G401.6 (cell line): ENCODE measurements around the gene CMTM4.
A peak's percentile ranks its signal among the peaks of the same experiment; 100 is the strongest.
"Not testable (repeated sequence)": the region's sequence is repeated elsewhere in the genome, so short reads cannot be mapped to it uniquely, and the experiment has no call there.

ENCODE experiments used
- FAIRE-seq: peaks from 2 replicates; lab custom pipeline; 2012; peaks lifted over from hg19 to GRCh38; lab: Jason Lieb, UNC

The CMTM4 gene

DNA sequence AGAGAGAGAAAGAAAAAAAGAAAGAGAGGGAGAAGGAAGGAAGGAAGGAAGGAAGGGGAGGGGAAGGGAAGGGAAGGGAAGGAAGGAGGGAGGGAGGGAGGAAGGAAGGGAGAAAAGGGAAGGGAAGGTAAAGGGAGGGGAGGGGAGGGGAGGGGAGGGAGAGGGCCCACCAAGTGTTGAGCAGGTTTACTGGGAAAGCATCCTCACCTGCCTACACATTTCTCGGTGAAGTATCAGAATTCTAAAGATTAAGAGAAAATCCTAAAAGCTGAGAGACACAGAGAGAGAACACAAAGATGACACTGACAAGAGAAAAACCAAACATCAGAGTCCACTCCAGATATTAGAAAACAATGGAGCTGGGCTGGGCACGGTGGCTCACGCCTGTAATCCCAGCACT lies 104.3 kb downstream of the CMTM4 start:
- FAIRE-seq: no peak

DNA sequence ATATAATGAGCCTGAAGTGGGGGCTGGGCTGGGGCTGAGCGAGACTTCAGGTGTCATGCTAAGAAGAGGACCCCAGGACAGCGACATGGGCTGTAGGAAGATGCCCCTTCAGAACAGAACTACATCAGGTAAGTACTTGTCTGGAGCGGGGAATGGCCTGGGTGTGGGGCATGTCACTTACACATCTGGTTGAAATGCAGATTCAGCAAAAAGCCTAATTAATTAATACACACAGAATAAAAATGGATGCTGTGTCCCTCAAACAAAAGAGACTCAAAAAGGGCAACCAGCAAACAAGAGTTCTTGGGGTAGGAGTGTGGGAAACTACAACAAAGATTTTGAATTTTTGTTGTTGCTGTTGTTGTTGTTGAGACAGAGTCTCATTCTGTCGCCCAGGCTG lies 105.5 kb downstream of the CMTM4 start:
- no peak for FAIRE-seq

DNA sequence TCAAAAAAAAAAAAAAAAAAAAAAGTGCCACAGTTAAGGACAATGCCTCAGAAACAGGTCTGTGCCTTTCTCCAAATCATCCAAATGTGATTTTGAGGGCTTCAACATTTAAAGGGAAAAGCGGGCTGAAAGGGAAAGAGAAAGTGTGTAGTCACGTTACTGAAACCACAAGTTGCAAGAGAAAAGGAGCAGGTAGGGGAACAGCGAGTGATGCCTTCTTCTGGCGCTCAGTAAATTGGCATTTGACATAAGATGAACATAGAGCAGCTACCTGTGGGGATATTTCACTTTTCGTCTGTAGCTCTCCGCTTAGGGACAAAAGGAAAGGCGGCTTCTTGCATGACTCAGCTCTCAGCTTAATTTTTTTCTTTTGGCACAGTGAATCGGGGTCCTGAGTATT lies 106.2 kb downstream of the CMTM4 start:
- FAIRE-seq: no peak

DNA sequence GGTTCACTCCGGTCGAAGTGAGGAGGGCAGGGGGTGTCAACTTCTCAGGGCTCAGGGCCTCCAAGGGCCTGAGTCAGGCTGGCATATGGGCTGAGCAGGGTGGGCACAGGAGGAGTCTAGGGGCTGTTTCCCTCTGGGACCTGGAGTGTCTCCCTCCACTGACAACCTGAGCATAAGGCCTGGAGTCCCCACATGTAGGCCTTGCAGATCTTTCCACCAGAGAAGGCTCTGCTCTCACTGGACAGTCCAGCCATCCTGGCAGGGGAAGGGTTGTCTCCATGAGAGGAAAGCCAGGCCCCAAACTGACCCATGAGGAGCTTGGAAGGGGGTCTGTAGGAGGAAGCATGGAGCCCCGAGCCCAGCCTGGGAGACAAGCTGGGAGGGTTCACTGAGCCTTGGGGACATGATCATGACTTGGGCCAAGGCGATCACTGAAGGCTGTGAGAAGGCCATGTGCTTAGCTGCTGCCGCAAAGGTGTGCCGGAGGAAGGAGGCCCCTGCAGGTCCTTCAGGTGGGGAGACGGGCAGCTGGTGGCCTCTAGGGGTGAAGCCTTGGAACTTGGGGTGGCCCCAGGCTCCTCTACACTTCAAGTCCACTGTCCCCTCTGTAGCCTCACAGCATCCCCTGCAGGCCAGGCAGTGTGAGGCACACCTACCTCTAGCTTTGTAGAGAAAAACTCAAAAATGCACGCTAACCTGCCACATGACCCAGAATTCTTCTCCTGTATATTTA lies 107.4 kb downstream of the CMTM4 start:
- FAIRE-seq: no peak

DNA sequence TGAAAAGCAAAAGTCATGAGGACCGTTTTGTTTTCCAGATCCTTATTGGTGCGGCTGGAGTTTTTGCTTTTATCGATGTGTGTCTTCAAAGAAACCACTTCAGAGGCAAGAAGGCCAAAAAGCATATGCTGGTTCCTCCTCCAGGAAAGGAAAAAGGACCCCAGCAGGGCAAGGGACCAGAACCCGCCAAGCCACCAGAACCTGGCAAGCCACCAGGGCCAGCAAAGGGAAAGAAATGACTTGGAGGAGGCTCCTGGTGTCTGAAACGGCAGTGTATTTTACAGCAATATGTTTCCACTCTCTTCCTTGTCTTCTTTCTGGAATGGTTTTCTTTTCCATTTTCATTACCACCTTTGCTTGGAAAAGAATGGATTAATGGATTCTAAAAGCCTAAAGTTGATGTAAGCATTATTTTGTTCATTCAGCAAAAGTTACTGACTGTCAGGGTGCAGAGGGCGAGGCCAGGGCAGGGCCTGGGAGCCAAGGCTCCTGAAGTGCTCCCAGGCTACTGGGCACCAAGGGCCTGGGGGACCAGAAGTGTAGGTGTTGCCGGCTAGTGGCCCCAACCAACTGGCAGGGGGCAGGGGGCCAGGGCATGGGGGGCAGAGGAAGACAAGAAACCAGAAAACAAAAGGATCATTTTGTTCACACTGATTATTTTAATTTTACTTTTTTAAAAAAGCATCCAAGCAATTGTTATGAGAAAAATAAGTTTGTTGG lies 108.5 kb downstream of the CMTM4 start:
- no peak for FAIRE-seq

DNA sequence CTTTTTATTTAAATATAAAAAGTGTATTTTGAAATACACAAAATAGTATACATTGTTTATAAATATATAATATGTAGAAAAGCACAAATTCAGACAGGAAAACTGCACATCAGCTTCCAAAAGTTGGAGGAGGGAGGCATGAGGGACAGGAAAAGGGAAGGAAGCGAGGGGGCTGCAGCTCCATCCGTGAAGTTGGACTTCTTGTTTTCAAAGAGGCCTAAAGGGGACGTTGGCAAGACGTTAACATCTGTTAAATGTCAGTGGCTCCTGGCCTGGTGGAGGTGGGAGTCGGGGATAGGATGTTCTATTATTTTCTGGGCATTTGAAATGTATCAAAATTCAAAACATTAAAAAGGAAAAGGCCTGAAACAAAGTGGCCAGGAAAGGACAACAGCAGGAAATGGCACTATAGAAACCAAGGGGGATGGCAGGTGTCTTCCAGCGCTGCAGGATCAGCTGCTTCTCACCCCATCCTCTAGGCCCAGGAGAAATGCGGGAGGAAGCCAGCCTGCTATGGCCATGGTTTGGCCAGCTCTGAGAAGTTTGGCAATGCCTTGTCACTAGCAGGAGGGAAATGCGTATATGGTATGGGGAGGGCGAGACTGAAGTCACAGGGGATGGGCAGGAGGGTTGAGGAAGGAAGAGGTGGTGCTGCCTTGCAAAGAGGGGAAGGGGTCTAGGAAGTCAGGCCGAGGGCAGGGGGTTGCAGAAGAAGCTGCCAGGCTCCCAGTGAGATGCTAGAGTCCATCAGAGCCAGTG lies 110.9 kb downstream of the CMTM4 start:
- FAIRE-seq: no peak

DNA sequence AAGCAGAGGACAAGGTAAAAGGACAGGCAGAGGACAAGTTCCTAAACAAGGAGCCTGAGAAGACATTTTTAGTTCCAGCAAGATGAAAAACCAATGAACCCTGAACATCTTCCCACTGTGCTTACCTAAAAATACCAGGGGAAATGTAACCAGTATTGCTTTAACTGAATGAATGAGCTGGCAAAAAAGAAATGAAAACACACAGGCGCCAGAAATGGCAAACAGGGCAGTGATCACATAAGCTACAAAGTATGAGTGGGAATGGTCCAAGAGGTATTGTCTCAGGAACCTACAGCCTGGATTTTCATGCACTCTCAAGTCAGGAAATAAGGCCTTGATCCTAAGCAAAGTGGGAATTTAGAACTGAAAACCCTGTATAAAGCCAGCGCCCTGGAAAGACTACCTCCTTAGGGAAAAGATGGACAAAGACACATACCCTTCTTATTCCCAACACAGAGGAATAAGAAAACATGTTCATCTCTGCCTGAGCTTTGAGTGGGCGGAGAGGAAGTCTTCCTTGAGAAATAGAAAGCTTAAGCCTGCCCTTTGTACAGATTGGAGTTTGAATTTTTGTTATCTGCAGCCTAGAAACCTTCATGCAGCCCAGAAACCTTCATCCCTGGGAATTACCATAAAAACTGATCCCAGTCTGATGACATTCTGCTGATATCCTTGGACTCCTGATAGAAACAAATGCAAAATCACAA lies 115.1 kb downstream of the CMTM4 start:
- no peak for FAIRE-seq

DNA sequence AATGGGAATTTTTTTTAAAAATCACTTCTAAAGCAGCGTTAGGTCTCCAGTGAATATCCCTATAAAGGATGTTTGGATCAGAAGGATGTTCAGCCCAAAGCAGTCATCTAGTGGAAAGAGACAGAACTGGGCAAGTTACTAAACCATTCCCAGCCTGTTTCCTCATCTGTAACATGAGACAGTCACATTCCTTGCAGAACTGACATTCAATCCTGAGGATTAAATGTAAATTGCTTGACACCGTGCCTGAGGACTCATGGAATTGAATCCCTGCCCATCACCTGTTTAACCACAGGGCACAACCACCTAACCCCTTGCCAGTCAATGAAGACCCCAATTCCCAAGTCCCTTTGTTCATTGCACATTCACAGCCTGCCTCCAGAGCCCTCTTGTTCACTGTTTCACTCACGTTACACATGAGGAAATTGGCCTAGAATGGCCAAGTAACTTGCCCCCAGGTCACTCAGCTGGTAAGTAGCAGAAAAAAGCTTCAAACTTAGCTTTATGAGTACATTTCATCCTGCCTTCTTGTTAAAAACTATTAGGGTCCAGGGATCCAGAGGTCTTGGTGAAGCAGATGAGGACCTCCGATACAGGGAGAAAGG lies 115.8 kb downstream of the CMTM4 start:
- FAIRE-seq: peak; percentile 17

DNA sequence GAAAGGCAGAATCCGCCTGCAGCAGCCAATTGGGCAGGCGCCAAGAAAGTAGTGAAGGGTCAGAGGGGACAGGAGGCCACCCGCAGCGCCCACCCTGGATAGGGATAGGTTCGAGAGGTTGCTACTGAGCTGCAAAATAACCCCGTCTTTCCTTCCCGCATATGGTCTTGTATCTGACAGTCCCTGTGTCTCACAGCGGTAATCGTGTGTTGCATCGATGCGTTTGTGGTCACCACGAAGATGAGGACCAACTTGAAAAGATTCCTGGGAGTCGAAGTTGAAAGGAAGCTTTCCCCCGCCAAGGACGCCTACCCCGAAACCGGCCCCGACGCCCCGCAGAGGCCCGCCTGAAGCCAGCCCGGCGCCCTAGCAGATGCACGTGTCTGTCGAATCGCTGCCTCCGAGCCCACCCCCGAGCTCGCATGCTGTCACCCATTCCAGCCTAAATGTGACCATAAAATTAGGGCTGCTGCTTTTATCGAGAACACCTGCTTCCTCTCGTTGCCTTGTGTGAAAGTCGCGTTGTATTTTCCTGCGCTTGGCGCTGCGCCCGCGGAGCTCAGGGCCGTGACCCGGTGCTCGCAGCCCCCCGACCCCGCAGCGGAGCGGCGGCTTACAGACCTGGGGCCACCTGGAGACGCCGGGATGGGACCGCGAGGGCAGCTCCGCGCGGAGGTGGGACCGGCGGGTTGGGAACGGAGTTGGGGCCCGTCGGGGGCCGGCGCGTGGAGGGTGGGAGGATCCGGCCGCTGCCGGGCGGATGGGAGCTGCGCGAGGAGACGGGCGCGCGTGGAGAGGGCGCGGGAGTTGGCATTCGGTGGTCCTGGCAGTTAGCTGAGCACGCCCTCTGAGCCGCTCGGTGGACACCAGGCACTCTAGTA lies 117.7 kb downstream of the CMTM4 start, which contains the start of gene CMTM2:
Gene CMTM2, plus strand, starts transcription at position 813 of the 881 bp plus-strand sequence. CDS start 145 bp downstream, outside the sequence.
- no peak for FAIRE-seq

DNA sequence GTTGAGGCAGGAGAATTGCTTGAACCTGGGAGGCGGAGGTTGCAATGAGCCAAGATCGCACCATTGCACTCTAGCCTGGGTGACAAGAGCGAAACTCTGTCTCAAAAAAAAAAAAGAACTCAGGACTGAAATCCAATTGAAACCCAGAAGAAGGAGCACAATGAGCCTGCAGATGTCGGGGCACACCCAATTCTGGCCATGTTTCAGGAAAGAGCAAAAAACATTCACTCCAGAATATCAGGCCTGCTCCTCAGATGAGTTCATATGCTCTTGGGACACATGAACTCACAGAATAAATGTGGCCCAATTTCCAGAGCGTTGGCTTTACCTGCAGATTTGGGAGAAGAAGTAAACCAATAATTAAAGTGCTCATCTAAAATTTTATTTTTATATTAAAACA lies 120.2 kb downstream of the CMTM4 start:
- FAIRE-seq: no peak

DNA sequence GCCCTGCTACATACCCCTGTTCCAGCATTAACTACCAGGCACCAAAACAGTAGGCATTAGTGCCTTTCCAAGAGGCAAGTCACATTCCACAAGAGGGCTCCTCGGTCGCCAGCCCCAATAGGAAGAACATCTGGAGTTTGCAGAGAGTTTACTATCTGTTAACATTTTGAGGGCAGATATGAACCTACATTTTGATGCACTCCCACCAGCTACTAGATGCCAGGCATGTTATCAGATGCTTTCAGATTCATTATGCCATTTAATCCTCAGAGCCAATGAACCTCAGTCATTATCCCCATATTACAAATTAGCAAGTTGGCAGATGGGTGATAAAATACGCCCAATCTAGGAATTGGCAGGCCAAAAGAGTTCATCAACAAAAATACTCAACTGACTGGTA lies 121.5 kb downstream of the CMTM4 start:
- no peak for FAIRE-seq

DNA sequence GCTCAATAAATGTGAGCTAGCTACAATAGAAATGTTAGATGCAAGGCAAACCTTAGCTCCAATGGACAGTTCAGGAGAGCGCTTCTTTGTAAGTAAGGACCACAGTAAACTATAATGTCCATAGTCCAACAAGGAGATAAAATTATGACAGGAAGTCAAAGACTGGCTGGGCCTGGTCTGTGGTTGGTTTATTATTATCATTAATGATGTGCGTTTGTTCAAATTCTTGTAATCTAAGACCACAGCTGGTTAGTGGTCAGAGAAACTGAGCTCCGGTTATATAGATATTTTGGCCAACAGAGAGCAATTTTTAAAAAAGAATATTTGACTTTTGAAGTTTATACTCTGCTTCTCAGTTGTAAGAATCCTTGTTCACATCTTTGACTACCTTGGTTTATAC lies 122.0 kb downstream of the CMTM4 start:
- no peak for FAIRE-seq

DNA sequence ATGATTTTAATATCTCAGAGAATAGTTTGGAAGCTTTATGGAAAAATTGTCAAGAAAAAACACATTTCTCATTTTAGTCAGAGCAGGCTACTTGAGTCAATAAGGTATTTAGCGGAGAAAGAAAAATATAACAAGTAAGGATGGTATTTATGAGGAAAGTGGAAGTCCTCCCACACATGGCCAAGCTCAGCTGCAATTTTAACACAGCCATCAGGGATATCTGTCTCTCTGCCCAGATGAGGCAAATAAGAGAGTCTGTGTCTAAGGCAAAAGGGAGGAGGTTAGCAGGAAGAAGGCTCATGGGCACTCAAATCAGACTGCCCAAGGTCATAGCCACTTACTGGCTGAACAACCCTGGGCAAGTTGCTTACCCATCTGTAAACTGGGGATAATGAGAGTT lies 122.5 kb downstream of the CMTM4 start:
- FAIRE-seq: no peak

DNA sequence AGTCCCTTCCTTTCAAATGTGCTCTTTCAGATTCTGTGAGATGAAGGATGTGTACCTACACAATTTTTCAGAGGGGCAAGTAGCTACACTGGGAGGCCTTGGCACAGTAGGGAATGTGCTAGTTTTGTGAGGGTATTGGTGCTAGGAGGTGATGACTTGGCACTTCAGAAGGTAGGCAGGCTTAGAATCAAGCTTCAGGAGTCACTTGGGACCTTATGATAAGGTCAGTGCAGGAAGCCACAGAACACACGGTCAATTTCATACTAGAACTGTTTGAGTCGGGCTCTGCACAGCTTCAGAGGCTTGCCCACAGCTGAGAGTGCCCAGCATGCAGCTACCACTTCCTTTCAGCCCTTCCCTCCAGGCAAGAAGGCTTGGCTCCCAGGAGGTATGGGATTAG lies 124.2 kb downstream of the CMTM4 start:
- no peak for FAIRE-seq

DNA sequence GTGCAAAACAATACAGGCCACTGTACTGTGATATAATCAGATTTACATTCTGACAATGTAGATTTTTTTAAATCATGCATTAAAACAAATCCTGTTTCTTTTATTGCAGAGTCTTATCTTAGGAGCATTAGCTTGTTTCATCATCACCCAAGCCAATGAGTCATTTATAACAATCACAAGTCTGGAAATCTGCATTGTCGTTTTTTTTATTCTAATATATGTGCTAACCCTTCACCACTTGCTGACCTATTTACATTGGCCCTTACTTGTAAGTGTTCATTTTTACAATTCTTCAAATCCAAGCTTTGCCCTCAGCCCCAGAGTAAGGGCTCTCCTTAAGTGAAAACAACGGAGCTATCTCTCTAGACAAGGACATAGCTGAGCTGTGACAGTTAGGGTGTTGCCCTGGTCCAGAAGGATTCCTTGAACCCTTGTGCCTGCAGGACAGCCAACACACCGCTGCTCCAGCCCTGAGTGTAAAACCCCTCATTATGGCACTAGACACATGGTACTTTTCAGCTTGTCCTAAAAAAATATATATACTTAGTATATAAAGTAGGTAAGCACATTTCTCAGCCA lies 126.6 kb downstream of the CMTM4 start:
- FAIRE-seq: no peak

DNA sequence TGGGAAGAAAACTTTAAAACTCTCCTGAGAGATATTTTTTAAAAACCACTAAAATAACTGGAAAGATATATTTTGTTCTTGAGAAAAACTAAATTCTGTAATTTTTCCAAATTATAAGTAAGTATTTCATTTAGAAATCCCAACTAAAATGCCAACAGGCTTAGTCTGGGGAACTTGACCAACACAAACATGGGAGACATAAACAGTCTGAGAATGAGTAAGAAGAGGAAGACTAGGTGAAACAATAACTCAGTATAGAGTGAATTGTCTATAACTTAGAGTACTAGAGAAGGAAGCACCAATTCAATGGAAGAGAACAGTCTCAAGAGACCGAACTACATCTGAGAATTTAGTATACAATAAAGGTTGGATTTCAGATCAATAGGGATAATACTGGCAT lies 127.4 kb downstream of the CMTM4 start:
- FAIRE-seq: no peak

DNA sequence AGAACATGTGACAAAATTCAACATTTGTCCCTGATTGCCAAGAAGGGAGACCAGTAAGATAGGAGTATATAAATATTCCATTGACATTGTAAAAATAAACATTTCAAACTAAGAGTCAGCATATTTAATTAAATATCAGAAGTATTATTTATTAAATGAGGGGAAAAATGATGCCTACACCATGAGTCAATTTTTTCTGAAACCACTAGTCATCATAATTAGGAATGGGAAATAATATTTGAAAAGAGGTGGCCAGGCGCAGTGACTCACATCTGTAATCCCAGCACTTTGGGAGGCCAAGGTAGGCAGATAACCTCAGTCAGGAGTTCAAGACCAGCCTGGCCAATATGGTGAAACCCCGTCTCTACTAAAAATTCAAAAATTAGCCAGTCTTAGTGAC lies 128.2 kb downstream of the CMTM4 start:
- FAIRE-seq: no peak

DNA sequence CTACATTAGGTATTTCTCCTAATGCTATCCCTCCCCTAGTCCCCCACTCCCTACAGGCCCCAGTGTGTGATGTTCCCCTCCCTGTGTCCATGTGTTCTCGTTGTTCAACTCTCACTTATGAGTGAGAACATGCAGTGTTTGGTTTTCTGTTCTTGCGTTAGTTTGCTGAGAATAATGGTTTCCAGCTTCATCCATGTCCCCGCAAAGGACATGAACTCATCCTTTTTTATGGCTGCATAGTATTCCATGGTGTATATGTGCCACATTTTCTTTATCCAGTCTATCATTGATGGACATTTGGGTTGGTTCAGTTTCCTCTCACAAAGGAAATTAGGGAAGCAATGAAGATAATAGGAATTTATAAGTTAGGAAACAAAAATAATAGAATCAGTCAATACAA lies 129.3 kb downstream of the CMTM4 start:
- FAIRE-seq: not testable (repeated sequence)

DNA sequence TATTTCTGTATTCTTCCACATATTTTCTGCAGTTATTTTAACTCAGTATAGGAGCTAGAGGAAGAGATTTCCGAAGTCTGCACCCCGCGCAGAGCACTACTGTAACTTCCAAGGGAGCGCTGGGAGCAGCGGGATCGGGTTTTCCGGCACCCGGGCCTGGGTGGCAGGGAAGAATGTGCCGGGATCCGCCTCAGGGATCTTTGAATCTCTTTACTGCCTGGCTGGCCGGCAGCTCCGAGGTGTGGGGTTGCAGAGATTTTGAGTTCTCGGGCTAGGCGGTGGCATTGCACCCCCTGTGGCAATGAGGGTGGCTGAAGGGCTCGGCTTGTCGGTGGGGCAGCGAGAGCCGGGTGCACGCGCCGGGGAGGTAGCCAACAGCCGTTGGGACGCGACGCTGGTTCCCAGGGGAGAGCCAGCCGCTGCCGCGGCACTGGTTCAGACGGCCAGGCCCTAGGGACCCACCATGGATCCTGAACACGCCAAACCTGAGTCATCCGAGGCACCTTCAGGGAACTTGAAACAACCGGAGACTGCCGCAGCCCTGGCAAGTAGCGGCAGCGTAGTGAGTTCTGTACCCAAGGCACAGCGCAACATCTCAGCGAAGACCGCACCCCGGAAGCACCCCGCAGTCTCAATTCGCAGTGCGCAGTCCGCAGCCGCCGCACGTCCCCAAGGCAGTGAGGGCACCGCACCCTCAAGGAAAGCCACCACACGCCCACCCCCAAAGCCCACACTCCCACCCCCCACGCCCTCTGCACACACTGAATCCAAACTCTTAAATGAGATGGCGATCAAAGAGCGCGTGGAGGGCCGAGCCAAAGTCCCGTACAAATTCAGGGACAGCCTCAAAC lies 130.3 kb downstream of the CMTM4 start, which contains the start of gene CMTM1:
Gene CMTM1, plus strand, starts transcription at position 389 of the 851 bp plus-strand sequence. Its CDS starts 75 bp downstream, at position 464.
- FAIRE-seq: no peak
